T-helper 22 cell (primary cell): ENCODE results near the gene LARP1.
"Not testable (repeated sequence)": the region's sequence is repeated elsewhere in the genome, so short reads cannot be mapped to it uniquely, and the experiment has no call there.

Source experiments
- DNase-seq: peaks from one replicate; pipeline ENCODE4 v3.0.0-alpha.2; 2020; ENCODE audit warnings: low read depth

The LARP1 gene

DNA sequence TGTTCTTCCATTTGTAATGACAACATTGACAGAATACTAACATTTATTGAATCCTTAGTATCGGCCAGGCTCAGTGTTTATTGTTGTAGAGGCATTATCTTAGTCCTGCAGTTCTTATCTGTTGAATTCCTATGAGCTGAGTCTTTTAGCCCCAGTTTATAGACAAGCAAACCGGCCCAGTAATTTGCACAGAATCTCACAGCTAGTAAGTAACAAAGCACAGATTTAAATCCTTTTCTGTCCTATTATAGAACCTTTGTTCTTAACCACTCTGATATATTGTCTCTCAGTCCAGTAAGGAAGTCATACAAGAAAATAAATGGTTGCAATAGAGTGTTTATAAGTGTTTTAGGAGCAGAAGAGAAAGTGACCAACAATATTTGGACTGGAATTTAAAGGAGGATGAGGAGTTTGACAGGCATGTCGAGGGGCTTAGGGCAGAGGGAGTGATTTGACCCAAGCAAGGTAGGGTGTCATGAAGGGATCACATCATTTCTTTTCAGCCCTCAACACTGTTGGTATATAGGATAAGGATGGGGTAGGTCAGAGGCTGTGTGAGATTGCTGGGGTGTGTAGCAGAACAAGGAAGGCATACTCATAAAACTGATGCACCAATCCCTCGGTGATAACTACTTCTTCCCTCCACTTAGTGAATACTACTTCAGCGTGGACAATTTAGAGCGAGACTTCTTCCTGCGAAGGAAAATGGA lies 39.5 kb downstream of the LARP1 start:
- no peak for DNase-seq

DNA sequence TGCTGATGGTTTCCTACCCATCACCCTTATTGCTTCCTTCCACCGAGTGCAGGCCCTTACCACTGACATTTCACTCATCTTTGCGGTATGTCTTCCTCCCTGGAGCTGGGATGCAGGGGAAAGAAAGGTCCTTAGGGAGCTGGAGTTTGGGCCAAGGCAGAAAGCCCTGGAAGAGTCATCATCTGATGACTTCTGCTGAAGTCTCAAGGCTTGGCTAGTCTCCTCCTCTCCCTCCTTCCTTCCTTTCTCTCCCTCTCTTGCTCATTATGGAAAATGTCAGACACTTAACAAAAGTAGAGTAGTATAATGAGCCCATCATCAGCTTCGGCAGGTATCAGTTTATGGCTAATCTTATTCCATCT lies 40.0 kb downstream of the LARP1 start:
- DNase-seq = no peak

DNA sequence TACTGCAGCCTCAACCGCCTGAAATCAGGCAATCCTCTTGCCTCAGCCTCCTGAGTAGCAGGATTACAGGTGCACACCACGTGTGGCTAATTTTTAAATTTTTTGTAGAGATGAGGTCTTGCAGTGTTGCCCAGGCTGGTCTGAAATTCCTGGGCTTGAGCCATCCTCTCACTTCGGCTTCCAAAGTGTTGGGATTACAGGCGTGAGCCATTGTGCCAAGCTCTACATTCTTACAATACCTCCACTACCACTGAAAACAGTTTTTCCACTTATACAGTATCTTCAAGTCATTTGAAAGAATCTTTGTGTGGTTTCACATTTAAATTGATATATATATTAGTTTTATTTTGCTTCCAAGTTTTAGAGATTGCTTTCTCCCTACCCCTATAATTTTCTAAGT lies 42.6 kb downstream of the LARP1 start:
- no peak for DNase-seq

DNA sequence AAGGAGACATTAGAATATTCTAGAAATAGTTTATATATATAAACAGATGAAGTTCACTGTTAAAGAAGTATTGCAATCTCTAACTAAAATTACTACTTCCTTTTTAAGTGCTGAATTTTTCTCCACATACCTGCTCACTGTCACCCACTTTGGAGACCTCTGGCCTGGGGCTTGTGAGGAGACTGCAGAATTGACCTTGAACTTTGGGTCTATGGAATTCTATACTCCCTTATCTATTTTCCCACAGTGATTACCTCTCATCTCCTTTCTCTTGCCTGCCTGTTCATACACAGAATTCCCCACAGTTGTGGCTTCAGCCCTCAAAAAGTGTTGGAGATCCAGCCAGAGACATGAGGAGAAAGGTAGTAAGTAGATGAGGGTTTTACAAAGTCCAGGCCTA lies 45.4 kb downstream of the LARP1 start:
- DNase-seq = no peak

DNA sequence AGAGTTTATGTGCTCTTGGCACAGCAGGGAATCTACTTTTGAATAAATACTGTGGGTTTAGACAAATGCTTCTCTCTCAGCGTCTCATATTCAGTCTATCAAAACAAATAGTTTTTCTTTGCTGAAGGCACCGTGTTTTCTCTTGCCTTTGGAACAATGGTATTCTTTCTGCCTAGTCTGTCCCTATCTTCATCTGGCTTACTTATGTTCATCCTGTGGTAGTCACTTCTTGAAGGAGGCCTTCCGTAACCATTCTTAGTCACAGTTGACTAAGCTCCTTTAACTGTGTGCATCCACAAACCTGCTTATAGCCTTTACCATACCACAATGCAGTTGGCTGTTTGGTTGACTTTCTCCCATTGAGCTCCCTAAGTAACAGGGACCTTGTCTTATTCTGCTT lies 45.9 kb downstream of the LARP1 start:
- no peak for DNase-seq

DNA sequence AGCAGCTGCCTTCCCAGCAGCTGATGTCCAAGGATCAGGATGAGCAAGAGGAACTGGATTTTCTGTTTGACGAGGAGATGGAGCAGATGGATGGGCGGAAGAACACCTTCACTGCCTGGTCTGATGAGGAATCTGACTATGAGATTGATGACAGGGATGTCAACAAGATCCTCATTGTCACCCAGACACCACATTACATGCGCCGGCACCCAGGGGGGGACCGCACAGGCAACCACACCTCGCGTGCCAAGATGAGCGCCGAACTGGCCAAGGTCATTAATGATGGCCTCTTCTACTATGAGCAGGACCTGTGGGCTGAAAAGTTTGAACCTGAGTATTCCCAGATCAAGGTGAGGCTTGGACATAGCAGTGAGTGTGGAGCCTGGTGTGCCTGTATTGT lies 46.9 kb downstream of the LARP1 start:
- DNase-seq = no peak

DNA sequence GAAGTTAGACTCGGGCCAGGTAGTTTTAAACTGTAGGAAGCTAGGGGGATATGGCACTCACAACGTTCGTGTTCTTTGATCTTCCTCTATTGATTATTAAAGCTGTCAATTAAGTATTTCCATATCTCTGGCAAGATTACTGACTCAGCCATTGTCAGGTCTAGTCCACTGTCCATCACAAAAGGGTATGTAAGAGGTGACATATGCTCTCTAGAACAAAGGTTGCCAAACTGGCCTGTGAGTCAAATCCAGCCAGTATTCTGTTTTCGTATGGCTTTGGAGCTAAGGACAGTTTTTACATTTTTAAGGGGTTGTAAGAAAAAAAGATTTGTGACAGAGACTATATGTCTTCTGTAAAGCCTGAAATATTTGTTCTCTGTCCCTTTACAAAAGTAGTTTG lies 51.0 kb downstream of the LARP1 start:
- DNase-seq = no peak

DNA sequence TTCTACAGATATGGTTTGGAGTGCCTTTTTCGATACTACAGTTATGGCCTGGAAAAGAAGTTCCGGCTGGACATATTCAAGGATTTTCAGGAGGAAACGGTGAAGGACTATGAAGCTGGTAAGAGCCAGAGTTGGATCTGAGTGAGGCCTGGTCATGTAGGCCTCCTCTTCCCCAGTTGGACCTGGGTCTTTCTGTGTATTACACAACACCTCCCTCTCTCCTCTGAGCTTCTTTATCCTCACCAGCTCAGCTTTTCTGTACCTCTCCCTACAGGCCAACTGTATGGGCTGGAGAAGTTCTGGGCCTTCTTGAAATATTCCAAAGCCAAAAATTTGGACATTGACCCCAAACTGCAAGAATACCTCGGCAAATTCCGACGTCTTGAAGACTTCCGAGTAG lies 56.1 kb downstream of the LARP1 start:
- DNase-seq = no peak

DNA sequence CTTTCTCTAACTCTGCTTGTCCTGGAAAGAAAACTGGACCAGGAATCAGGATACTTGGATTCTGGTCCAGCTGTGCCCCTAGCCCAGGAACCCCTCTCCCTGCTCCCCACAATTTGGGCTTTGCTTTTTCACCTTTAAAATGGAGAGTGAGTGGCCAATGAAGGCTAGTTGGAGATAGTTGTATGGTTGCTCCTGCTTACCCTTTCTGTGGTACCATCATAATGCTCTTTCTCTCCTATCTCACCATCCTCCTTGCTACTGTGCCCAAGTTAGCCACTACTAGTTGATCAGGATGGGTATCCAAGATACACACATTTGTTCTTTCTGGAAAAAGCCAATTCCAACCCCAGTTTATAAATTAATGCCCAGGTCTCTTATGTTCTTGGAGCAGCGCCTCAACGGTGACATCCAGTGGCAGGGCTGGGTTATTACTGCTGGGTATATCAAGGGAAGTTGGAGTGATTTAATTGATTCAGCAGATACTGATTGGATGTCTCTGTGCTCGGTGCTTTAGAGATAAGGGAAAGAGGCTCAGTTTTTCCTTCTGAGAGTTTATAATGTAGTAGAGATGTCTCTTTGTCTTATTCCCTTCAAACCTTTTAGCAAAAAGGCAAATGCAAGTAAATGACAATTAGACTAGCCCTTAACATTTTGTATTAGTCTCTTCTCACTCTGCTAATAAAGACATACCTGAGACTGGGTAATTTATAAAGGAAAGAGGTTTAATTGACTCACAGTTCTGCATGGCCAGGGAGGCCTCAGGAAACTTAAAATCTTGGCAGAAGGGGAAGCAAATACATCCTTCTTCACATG lies 56.7 kb downstream of the LARP1 start:
- DNase-seq = peak; percentile 27

DNA sequence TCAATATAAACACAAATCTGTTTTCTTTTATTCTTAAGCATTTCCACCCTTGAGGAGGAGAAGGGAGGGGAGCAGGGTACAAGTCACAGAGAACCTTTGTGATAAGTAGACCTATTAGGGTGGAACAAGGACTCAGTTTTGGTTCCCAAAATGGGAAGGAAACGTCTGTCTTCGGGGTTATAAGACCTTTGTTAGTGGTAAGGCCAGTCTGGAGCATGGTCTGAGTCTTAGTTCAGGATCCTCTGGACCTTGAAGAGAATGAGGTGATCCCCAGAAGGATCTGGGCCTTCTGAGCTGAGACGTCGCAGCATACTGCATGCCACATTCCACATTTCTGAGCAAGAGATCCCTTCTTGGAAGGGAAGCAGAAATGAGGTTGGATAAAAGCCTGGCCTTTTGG lies 58.0 kb downstream of the LARP1 start:
- DNase-seq = no peak

DNA sequence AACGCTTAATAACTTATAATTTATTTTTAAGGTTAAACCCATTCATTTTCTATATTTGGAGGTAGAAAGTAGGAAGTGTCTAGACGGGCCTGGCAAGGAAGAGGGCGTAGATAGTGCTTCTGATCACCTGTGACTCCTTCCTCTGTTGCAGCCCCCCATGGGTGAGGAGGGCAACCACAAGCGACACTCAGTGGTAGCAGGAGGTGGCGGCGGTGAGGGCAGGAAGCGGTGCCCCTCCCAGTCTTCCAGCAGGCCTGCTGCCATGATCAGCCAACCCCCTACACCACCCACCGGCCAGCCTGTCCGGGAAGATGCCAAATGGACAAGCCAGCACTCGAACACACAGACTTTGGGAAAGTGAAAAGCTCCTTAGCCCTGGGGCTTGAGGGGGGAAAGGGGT lies 58.6 kb downstream of the LARP1 start:
- no peak for DNase-seq

DNA sequence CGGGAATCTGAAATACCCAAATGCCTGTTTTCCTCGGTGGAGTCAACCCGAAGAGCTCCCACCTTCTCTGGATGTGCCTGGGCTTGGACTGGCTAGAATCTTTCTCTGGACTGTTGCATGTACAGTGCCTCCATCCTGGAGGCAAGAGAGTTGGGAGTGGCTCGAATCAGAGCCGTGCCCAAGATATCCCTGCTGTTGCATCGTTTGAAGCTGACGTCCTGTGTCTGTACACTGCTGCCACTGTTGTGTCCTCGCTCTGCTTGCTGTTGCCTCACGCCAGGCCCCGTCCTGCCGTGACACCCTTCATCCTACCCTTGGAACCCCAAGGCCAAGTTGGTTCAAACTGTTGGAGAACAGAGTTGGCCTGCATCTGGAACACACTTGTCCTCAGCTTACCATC lies 59.8 kb downstream of the LARP1 start:
- DNase-seq = no peak

DNA sequence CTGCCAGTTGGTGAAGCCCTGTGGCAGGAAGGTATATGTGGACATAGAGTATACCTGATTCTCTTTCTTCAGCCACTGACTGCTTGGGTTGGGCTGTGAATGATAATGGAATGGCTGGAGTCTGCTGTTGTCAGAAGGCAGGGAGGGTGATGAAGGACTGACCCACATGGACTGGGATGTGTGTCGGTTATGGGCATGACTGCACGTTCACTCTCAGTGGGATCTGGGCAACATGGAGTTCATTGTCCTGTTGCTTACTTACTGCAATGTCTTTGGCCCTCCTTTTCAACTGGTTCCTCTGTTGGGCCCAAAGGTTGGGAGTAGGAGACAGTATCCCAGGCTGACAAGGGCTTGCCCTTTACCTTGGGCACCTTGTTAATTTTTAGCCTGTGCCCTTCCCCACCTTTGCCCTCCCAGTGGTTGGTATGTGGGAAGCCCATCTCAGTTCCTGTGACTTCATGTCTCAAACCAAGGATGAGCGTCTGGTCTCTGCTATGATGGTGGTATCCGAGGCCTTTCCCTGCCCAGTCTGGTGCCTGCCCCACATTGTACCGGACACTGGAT lies 60.6 kb downstream of the LARP1 start:
- DNase-seq = no peak

DNA sequence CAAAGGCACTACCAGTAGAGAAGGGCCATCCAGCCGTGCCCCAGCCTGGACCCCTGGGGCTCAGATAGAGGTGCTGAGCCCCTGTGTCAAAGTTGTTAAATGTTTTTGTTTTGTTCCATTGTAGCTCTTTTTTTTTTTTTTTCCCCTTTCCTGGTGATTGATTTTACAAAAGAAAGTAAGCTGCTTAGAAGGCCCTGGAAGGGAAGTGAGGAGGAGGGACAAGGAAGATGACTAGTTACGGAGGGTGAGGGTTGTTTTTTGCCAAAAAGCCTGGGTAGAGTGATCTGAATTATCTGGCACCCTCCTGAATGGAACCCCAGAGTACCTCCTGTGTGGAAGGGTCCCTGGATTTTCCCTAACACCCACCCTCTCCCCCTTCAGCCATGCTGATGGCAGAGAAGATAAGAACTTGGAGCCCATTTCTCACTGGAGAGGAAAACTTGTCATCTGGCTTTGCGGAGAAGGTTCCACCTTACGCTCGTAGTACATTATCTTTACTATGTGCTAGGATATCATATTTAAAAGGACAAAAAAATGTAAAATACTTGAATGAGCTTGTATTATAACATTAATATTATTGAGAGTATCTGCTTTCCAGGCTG lies 61.8 kb downstream of the LARP1 start:
- no peak for DNase-seq

DNA sequence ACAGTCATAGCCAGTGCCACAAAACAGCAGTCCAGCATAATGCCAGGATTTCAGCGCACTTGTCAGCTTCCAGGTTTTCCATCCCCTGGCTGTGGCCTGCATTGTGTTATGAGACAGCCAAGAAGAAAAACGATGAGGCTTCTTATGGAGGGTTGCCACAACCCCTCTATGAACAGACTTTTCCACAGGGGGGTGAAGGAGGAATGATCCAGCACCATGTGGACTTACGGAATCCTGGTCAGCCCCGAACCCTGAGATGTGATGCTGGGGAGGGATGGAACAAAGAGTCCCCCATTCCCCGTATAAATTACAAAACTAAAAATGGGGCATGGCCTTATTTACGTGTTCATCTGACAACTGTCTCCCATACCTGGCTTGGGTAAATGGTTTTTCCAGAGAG lies 62.6 kb downstream of the LARP1 start:
- DNase-seq = no peak

DNA sequence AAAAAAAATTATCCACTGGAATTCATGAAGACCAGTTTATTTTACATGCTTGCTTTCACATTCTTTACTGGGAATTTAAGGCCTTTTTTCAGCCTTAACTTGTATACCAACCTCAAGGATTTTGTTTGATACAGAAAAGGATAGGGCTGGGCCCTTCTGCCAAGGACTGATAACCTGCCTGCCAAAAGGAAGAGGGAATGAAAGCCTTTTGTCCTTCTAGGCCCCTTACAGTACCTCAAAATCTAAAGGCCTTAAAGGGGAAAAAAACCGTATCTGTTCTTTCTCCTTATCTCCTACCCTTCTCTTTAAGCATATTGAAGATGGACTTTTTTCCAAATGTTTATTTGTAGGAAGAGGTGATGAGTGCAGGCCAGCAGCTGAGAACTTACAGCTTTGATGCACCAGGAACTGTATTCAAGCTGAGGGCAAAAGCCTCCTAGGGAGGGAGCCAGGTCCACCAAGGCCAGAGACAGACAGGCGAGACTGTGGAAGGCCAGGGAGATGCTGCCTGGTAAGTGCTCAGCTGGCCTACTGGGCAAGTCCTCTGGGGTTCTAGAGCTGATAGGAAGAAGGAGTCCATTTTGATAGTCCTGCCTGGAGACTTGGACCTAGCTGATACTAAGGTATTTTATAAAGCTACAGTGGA lies 63.4 kb downstream of the LARP1 start:
- DNase-seq = no peak

DNA sequence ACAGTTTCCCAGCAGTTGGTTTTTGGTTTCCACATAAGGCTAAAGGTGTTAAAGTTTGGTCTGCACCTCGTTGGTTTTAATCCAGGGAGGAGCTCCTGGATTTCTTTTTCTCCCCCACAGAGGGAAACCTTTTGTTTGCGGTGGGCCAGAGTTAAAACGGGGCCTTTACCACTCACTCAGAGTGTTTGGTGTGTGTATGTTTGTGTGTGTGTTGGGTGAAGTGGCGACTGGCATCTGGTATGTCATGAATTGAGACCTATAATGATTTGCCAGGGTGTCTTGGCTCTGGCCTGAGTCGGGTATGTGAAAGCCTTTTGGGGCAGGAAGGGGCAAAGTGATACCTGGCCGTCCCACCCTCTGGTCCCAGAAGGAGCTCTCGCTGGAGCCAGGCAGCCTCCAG lies 64.4 kb downstream of the LARP1 start:
- no peak for DNase-seq

DNA sequence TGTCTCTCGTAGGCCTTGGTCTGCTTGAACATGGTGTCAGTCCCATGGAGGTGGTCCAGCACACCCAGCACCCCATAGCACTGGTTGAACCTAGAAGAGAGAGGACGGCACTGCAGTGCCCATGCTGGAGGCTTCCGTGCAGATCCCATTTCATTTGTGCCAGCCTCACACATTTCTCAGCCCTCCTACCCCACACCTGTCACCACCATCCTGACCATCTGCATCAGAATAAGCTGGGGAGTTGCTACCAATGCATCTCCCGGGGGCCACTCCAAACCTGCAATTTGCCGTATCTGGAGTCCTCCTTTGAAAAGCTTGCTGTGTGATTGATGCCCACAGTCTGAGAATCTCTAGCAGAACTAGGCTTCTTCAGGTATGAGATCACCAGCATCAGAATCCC lies 65.2 kb downstream of the LARP1 start:
- DNase-seq = no peak

DNA sequence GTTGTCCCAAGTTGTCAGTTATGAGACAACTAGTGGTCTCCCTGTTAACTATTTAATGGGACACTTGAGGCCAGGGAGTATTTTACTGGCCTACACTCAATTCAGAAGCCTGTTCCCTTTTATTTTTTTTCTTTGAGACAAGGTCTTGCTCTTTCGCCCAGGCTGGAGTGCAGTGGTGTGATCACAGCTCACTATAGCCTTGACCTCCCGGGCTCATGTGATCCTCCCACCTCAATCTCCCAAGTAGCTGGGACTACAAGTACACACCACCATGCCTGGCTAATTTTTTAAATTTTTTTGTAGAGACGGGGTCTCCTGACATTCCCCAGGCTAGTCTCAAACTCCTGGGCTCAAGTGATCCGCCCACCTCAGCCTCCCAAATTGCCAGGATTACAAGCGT lies 67.7 kb downstream of the LARP1 start:
- not testable (repeated sequence) for DNase-seq

DNA sequence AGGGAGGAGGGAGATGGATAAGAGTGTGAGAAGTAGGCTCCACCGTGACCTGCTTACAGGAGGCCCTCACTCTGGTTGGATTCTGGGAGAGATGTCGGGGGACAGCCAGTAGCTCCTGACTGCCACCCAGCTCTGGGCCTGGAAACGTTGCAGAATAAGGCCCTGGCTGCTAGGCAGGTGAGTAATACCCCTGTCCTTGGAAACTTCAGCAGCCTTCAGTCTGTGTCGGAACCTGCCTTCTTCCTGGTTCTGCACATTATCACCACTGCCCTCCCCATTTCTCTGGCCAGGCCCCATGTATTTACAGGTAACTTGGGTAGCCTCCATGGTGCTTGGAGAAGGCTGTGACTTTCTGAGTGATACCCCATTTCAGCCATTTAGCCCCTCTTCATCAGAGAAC lies 68.4 kb downstream of the LARP1 start:
- no peak for DNase-seq

DNA sequence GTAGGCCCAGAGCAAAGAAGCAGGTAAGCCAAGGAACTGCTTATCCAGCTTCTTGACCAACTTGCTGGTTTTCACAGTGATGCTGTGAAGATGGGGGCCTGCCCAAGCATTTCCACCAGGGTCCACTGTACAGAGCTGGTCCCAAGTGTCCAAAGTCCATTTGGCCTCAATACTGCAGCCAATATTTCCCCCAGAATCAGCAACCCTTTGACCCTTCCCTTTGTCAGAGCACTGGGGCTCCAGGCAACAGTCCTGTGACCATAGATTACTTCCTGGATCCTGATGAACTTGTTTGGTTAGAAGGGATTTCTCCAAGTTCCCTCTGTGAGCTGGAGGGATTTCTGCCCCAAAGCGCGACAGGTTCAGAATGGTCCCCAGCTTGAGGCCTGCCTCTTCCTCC lies 68.9 kb downstream of the LARP1 start:
- DNase-seq = no peak

DNA sequence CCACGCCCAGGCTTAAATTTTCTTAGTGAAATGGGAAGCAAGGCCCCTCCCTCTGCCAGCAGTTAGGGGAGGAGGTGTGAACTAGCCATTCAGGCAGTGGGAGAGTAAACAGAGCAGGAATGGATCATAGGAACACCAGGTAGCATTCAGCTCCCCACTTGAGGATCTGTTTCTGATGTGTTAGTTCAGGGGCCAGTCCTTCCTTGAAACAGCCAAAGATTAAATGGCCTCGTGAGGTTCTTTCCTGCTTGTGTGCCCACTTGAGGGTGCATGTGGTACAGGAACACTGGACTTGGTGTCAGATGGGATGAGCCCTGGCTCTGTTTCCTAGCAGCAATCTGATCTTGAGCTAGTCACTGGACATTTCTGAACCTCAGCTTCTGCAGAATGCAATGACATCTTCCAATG lies 74.0 kb downstream of the LARP1 start:
- DNase-seq = no peak
